ENCODE results near the gene TFAM. TPM values are rescaled to one million over a fixed set of nuclear protein-coding genes. Genes with fewer than 3 reads are reported as not detected.

TFAM gene
- total and polyA plus RNA-seq, 2 of the 8 experiments (the other 6 are each of a cell fraction or from before 2014, with no cell fraction given), result 29.3 to 97.3 TPM

- TF ChIP-seq CBX8 (IDR thresholded peaks at IDR 0.05; ENCODE audit: borderline replicate concordance, low read depth, low read length) (no peak), CBX5 (IDR thresholded peaks at IDR 0.05; ENCODE audit: low read depth, low read length) (no peak), YY1 (IDR thresholded peaks at IDR 0.05; ENCODE audit: low read depth, low read length) (no peak), HDAC6 (IDR thresholded peaks at IDR 0.05; ENCODE audit: low read depth, low read length) (no peak), POLR2A (IDR thresholded peaks at IDR 0.05; ENCODE audit: control extremely low read depth in 1 of 2, low read depth in 2 of 2, low read length in 2 of 2) (no peak), BCL11A (IDR thresholded peaks at IDR 0.05; ENCODE audit: low read depth in 2 of 2, low read length in 2 of 2) (no peak)
Observed at GRCh38 chr10:58433571-58433970, 48.4 kb downstream of the TFAM start (continued).

All from H1 (cell line).